HepG2 (cell line): ENCODE results near the gene CACNA2D1. TPM values are rescaled to one million over a fixed set of nuclear protein-coding genes. Genes with fewer than 3 reads are reported as not detected.

Source experiments
- ATAC-seq: fragments of 200-7000 bp; cut with Tn5 transposase; 3 replicates; pipeline ENCODE4 v1.9.1; 2020; ENCODE audit warnings: mild to moderate bottlenecking, moderate library complexity
- BruUV-seq: library from RNA; stranded (reverse); fragments of 400-500 nt; replicated peaks from 2 replicates; lab custom pipeline; 2021; lab: Mats Ljungman, UMichigan
- CTCF ChIA-PET: fragments of 300-600 bp; formaldehyde crosslinking; extraction: SDS; loops from one replicate; lab custom pipeline; 2021; ENCODE audit warnings: low total read pairs, inconsistent platforms, low intra/inter-chr PET ratio; lab: Yijun Ruan, JAX
- POLR2A ChIA-PET: fragments of 350-600 bp; sonication (Branson Sonifier 250); formaldehyde crosslinking; loops from one replicate; lab custom pipeline; 2020; ENCODE audit warnings: antibody characterized with exemption, inconsistent platforms; lab: Yijun Ruan, JAX
- DNase-seq: peaks from one replicate; pipeline ENCODE4 v3.0.0-alpha.2; 2015; ENCODE audit warnings: low spot score
- FAIRE-seq: peaks from 3 replicates; lab custom pipeline; 2011; peaks lifted over from hg19 to GRCh38; lab: Jason Lieb, UNC
- H2AFZ ChIP-seq: one replicate; pipeline ENCODE4 v1.6.1; 2011; ENCODE audit warnings: low read length, inconsistent platforms
- H3K27ac ChIP-seq: fragments of 300-600 bp; 3 replicates; pipeline ENCODE4 v1.8.0; 2011; ENCODE audit warnings: mixed run types, mild to moderate bottlenecking, mixed read lengths, low read length, inconsistent platforms; ENCODE audit not compliant: insufficient read depth; ENCODE audit errors: extremely low read length
- H3K27me3 ChIP-seq, 2 experiments: fragments of 200-600 bp in 1 of 2; 2 replicates in 1 of 2; 3 replicates in 1 of 2; pipeline versions ENCODE4 v1.6.0 to v1.8.0; 2011; ENCODE audit warnings: low read length in 2 of 2, mild to moderate bottlenecking in 2 of 2, moderate library complexity in 2 of 2, inconsistent platforms in 1 of 2; ENCODE audit not compliant: insufficient read depth in 2 of 2, control insufficient read depth in 1 of 2
- H3K36me3 ChIP-seq, 2 experiments: fragments of 200-600 bp in 1 of 2; replicated peaks in 1 of 2; 2 replicates in 1 of 2; 3 replicates in 1 of 2; pipeline versions ENCODE4 v1.5.1 to v1.8.0; 2011; ENCODE audit warnings: low read length in 2 of 2, inconsistent platforms in 1 of 2; ENCODE audit not compliant: insufficient read depth in 2 of 2, control insufficient read depth in 1 of 2
- H3K4me1 ChIP-seq: 2 replicates; pipeline ENCODE4 v1.5.1; 2012; ENCODE audit warnings: low read length, inconsistent platforms; ENCODE audit not compliant: insufficient read depth
- H3K4me2 ChIP-seq: 2 replicates; pipeline ENCODE4 v1.6.0; 2011; ENCODE audit warnings: low read depth, low read length, inconsistent platforms
- H3K4me3 ChIP-seq, 3 experiments: fragments of 200-600 bp in 1 of 3; sonication (generic), shearing (Covaris generic) in 1 of 3; replicated peaks in 1 of 3; 2 replicates each; pipeline ENCODE4 v1.5.1; 2011 to 2016; ENCODE audit warnings: low read length in 3 of 3, inconsistent platforms in 2 of 3, low read depth in 2 of 3, mild to moderate bottlenecking in 2 of 3, control low read depth in 1 of 3, mixed read lengths in 1 of 3; ENCODE audit not compliant: insufficient read depth in 1 of 3
- H3K79me2 ChIP-seq: one replicate; pipeline ENCODE4 v1.6.1; 2011; ENCODE audit warnings: low read length, inconsistent platforms; ENCODE audit not compliant: insufficient read depth
- H3K9ac ChIP-seq: 2 replicates; pipeline ENCODE4 v1.6.0; 2011; ENCODE audit warnings: mild to moderate bottlenecking, low read depth, low read length, inconsistent platforms; ENCODE audit not compliant: insufficient read depth
- H3K9me3 ChIP-seq: 2 replicates; pipeline ENCODE4 v1.5.1; 2012; ENCODE audit warnings: mild to moderate bottlenecking, low read length
- H4K20me1 ChIP-seq: 2 replicates; pipeline ENCODE4 v1.6.0; 2011; ENCODE audit warnings: inconsistent platforms, mild to moderate bottlenecking, low read length, moderate library complexity; ENCODE audit not compliant: insufficient read depth
- BORCS8-MEF2B ChIP-seq: sonication (generic); formaldehyde crosslinking; IDR thresholded peaks from 2 replicates; pipeline ENCODE4 v1.8.0; 2022; ENCODE audit warnings: mild to moderate bottlenecking, missing genetic modification reagents
- HNRNPLL ChIP-seq: fragments of 200-400 bp; formaldehyde crosslinking; IDR thresholded peaks from 2 replicates; pipeline ENCODE4 v1.6.1; 2017; ENCODE audit warnings: mild to moderate bottlenecking, low read depth, low read length; ENCODE audit not compliant: poor library complexity, severe bottlenecking
- KDM2A ChIP-seq: sonication (generic); formaldehyde crosslinking; IDR thresholded peaks from 2 replicates; pipeline ENCODE4 v1.4.0; 2020; ENCODE audit warnings: low read depth, missing genetic modification reagents, borderline replicate concordance
- SP140L ChIP-seq: sonication (generic); formaldehyde crosslinking; IDR thresholded peaks from 2 replicates; pipeline ENCODE4 v1.4.0; 2020; ENCODE audit warnings: missing genetic modification reagents, borderline replicate concordance
- ZNF143 ChIP-seq: sonication (generic); formaldehyde crosslinking; IDR thresholded peaks from 2 replicates; pipeline ENCODE4 v1.4.0; 2020; ENCODE audit warnings: missing genetic modification reagents
- ZNF569 ChIP-seq: sonication (generic); formaldehyde crosslinking; IDR thresholded peaks from 2 replicates; pipeline ENCODE4 v1.5.0; 2020; ENCODE audit warnings: mild to moderate bottlenecking, missing genetic modification reagents, moderate library complexity, borderline replicate concordance
- ZNF570 ChIP-seq: sonication (generic); formaldehyde crosslinking; IDR thresholded peaks from 2 replicates; pipeline ENCODE4 v1.4.0; 2020; ENCODE audit warnings: mild to moderate bottlenecking, missing genetic modification reagents, borderline replicate concordance
- ZNF652 ChIP-seq: IDR thresholded peaks from 2 replicates; pipeline ENCODE4 v1.6.1; 2016; ENCODE audit warnings: low read depth, borderline replicate concordance
- ZNF720 ChIP-seq: sonication (generic); formaldehyde crosslinking; IDR thresholded peaks from 2 replicates; pipeline ENCODE4 v1.4.0; 2020; ENCODE audit warnings: missing genetic modification reagents
- ZNF790 ChIP-seq: sonication (generic); formaldehyde crosslinking; IDR thresholded peaks from 2 replicates; pipeline ENCODE4 v1.8.0; 2022; ENCODE audit warnings: missing genetic modification reagents, mild to moderate bottlenecking, borderline replicate concordance
- WGBS: methylation state at CpG from one replicate; pipeline ENCODE4 v1.1.6; 2017; ENCODE audit warnings: low lambda C conversion rate; 5-methylcytosine and 5-hydroxymethylcytosine counted together
- in situ Hi-C: cut with HindIII; loops from 2 replicates; pipeline ENCODE4 v1.10.0; 2017; ENCODE audit warnings: low pct_unique_long_range_greater_than_20kb; ENCODE audit not compliant: extremely low pct_ligation_motif_present
- intact Hi-C: fragments of 100-400 bp; cut with micrococcal nuclease; formaldehyde crosslinking; loops from one replicate; pipeline ENCODE4 v1.10.0; 2022; ENCODE audit not compliant: unreplicated experiment
- polyA plus RNA-seq, 8 experiments: library from polyadenylated mRNA; depleted of rRNA in 3 of 8; stranded (reverse) in 7 of 8; unstranded in 1 of 8; fragments of >200 nt; fragmentation: Illumina TruSeq in 4 of 8; extraction: Trizol in 4 of 8; gene quantifications; 2 replicates each; pipeline versions ENCODE4 v1.2.1 to v1.2.3, GENCODE V29; 2011 to 2016; ENCODE audit warnings: low read depth in 4 of 8, missing spikeins in 1 of 8, mixed read lengths in 1 of 8; ENCODE audit not compliant: insufficient read depth in 1 of 8
- total RNA-seq, 5 experiments: library from RNA; depleted of rRNA; stranded (reverse); fragments of >200 nt; fragmentation: Illumina TruSeq; extraction: Trizol; gene quantifications; 2 replicates each; pipeline ENCODE4 v1.2.3, GENCODE V29; 2016; ENCODE audit warnings: low read depth in 1 of 5
- TF ChIP-seq, protein P1 (sequence below): sonication (generic); formaldehyde crosslinking; IDR thresholded peaks from 2 replicates; pipeline ENCODE4 v1.5.1; 2020; ENCODE audit warnings: mild to moderate bottlenecking, missing genetic modification reagents, borderline replicate concordance

CACNA2D1 gene
- total and polyA plus RNA-seq, 2 of the 13 experiments (the other 11 are each of a cell fraction or from before 2014, with no cell fraction given) = not detected

- BruUV-seq = no TSS peak
- in situ Hi-C loops = loop anchor here (10.0 kb wide), 2 partner anchors 525 to 675 kb away; no protein-coding TSS in a partner anchor
- FAIRE-seq = no peak
Observed at GRCh38 chr7:82049891-82050533, 393.6 kb downstream of the CACNA2D1 start.

DNA sequence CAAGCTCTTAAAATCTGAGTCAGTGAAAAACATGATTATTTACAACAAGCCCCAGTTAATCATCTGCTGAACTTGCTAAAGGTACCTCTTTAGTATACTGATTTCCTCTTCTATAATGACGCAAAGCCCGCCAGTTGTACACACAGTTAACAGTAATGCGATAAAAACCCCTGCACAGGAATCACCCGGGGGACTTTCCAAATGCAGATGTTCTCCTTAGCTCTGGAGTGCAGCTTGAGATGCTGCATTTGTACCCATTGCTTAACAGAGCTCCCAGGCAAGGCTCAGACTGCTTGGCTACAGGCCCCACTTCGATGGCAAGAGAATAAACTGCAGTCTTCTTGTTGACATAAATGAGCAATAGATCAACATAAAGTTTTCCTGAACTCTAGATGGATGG is 394.1 kb downstream of the CACNA2D1 start:
- H2AFZ ChIP-seq = no peak overlapping the region
- WGBS = 1% methylated on average over 5 of the region's 5 CpGs
- in situ Hi-C loops = loop anchor here (10.0 kb wide), 2 partner anchors 525 to 675 kb away; no protein-coding TSS in a partner anchor
- no peaks in the 10 kb centered on the region for H3K36me3 ChIP-seq
- H3K9ac ChIP-seq = no peak overlapping the region
- H3K27ac ChIP-seq = no peak overlapping the region
- FAIRE-seq = no peak
- no peaks in the 10 kb centered on the region for H3K9me3 ChIP-seq
- DNase-seq = no peak
- no peak for TF ChIP-seq HNRNPLL
- no peak for TF ChIP-seq ZNF143 (CRISPR knock-in tag)
- no peak for TF ChIP-seq ZNF570 (CRISPR knock-in tag)
- no peak for TF ChIP-seq ZNF569 (CRISPR knock-in tag)
- TF ChIP-seq, protein P1, sequence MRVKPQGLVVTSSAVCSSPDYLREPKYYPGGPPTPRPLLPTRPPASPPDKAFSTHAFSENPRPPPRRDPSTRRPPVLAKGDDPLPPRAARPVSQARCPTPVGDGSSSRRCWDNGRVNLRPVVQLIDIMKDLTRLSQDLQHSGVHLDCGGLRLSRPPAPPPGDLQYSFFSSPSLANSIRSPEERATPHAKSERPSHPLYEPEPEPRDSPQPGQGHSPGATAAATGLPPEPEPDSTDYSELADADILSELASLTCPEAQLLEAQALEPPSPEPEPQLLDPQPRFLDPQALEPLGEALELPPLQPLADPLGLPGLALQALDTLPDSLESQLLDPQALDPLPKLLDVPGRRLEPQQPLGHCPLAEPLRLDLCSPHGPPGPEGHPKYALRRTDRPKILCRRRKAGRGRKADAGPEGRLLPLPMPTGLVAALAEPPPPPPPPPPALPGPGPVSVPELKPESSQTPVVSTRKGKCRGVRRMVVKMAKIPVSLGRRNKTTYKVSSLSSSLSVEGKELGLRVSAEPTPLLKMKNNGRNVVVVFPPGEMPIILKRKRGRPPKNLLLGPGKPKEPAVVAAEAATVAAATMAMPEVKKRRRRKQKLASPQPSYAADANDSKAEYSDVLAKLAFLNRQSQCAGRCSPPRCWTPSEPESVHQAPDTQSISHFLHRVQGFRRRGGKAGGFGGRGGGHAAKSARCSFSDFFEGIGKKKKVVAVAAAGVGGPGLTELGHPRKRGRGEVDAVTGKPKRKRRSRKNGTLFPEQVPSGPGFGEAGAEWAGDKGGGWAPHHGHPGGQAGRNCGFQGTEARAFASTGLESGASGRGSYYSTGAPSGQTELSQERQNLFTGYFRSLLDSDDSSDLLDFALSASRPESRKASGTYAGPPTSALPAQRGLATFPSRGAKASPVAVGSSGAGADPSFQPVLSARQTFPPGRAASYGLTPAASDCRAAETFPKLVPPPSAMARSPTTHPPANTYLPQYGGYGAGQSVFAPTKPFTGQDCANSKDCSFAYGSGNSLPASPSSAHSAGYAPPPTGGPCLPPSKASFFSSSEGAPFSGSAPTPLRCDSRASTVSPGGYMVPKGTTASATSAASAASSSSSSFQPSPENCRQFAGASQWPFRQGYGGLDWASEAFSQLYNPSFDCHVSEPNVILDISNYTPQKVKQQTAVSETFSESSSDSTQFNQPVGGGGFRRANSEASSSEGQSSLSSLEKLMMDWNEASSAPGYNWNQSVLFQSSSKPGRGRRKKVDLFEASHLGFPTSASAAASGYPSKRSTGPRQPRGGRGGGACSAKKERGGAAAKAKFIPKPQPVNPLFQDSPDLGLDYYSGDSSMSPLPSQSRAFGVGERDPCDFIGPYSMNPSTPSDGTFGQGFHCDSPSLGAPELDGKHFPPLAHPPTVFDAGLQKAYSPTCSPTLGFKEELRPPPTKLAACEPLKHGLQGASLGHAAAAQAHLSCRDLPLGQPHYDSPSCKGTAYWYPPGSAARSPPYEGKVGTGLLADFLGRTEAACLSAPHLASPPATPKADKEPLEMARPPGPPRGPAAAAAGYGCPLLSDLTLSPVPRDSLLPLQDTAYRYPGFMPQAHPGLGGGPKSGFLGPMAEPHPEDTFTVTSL (CRISPR knock-in tag) = no peak
- TF ChIP-seq SP140L (CRISPR knock-in tag) = no peak
- no peaks in the 10 kb centered on the region for H3K4me1 ChIP-seq
- H3K27me3 ChIP-seq = no peaks in the 10 kb centered on the region
- BruUV-seq = no TSS peak
- H4K20me1 ChIP-seq = peaks cover 2% of the 10 kb centered on the region; the same call in 1 of the 2 replicates
- no peaks in the 10 kb centered on the region for H3K79me2 ChIP-seq
- ATAC-seq = no peak
- intact Hi-C loops = no loop called here
- POLR2A ChIA-PET = no interaction called here
- H3K4me3 ChIP-seq = no peak overlapping the region
- H3K4me2 ChIP-seq = no peak overlapping the region
- CTCF ChIA-PET = no interaction called here

More at GRCh38 chr7:82049891-82050533, 393.6 kb downstream of the CACNA2D1 start:
- Histone ChIP-seq H3K36me3 (no peaks in the 10 kb centered on the region), H3K4me1 (no peaks in the 10 kb centered on the region), H3K9ac (no peak overlapping the region), H3K4me2 (no peak overlapping the region), H4K20me1 (peaks cover 2% of the 10 kb centered on the region; the same call in 1 of the 2 replicates), H3K79me2 (no peaks in the 10 kb centered on the region), H3K9me3 (no peaks in the 10 kb centered on the region), H2AFZ (no peak overlapping the region), H3K27me3 (no peaks in the 10 kb centered on the region), H3K27ac (no peak overlapping the region), H3K4me3 (no peak overlapping the region)
- WGBS = 4% methylated on average over 1 of the region's 1 CpG
- ChIA-PET CTCF (no interaction called here), POLR2A (no interaction called here)
- ATAC-seq (no peak), DNase-seq (peak; percentile 3)
- TF ChIP-seq BORCS8-MEF2B (CRISPR knock-in tag) = no peak
- TF ChIP-seq ZNF720 (CRISPR knock-in tag) = no peak
- TF ChIP-seq ZNF790 (CRISPR knock-in tag) = no peak
- no peak for TF ChIP-seq KDM2A
- TF ChIP-seq ZNF652 = no peak
- intact Hi-C loops = no loop called here
